A673 (cell line): ENCODE results near the gene ERC1. TPM values are rescaled to one million over a fixed set of nuclear protein-coding genes. Genes with fewer than 3 reads are reported as not detected.
A peak's percentile ranks its signal among the peaks of the same experiment; 100 is the strongest.

Source experiments
- BruUV-seq: library from RNA; stranded (reverse); fragments of 400-500 nt; replicated peaks from 2 replicates; lab custom pipeline; 2021; lab: Mats Ljungman, UMichigan
- CTCF ChIA-PET: fragments of 300-600 bp; sonication (Branson Sonifier 250); formaldehyde crosslinking; loops from one replicate; lab custom pipeline; 2022; ENCODE audit warnings: antibody characterized with exemption; lab: Charles Lee
- POLR2A ChIA-PET: fragments of 300-600 bp; sonication (Branson Sonifier 250); formaldehyde crosslinking; loops from one replicate; lab custom pipeline; 2022; ENCODE audit warnings: antibody characterized with exemption; ENCODE audit not compliant: low non-redundant PET; lab: Charles Lee
- DNase-seq: peaks from one replicate; pipeline ENCODE4 v3.0.0-alpha.2; 2015; ENCODE audit warnings: low spot score
- H3K27ac ChIP-seq: fragments of 200-600 bp; sonication (generic); 2 replicates; pipeline ENCODE4 v1.5.1; 2016; ENCODE audit warnings: mixed run types, low read depth, mild to moderate bottlenecking, mixed read lengths, antibody characterized with exemption, low read length; ENCODE audit not compliant: poor library complexity, severe bottlenecking
- H3K27me3 ChIP-seq: fragments of 200-600 bp; sonication (generic); replicated peaks from 2 replicates; pipeline ENCODE4 v1.6.1; 2017; ENCODE audit warnings: mixed run types, low read depth, mild to moderate bottlenecking, mixed read lengths, antibody characterized with exemption, low read length; ENCODE audit not compliant: insufficient read depth, poor library complexity
- H3K36me3 ChIP-seq: fragments of 200-600 bp; sonication (generic); 2 replicates; pipeline ENCODE4 v1.6.1; 2016; ENCODE audit warnings: mixed run types, mild to moderate bottlenecking, mixed read lengths, antibody characterized with exemption, low read length; ENCODE audit not compliant: insufficient read depth, poor library complexity, severe bottlenecking
- H3K4me1 ChIP-seq: fragments of 200-600 bp; sonication (generic); 2 replicates; pipeline ENCODE4 v1.6.1; 2017; ENCODE audit warnings: mixed run types, mild to moderate bottlenecking, mixed read lengths, antibody characterized with exemption, low read length; ENCODE audit not compliant: insufficient read depth, poor library complexity, severe bottlenecking
- H3K4me3 ChIP-seq: fragments of 200-600 bp; sonication (generic); 2 replicates; pipeline ENCODE4 v1.5.1; 2016; ENCODE audit warnings: low read depth, mixed run types, mild to moderate bottlenecking, mixed read lengths, low read length; ENCODE audit not compliant: poor library complexity, severe bottlenecking
- H3K9me3 ChIP-seq: fragments of 200-600 bp; sonication (generic); 2 replicates; pipeline ENCODE4 v1.6.1; 2016; ENCODE audit warnings: mixed run types, low read depth, mild to moderate bottlenecking, mixed read lengths, antibody characterized with exemption, low read length; ENCODE audit not compliant: poor library complexity, severe bottlenecking
- CTCF ChIP-seq: fragments of 300-800, 200-600 bp; sonication (generic); conservative IDR thresholded peaks from 2 replicates; pipeline ENCODE4 v1.5.1; 2017; ENCODE audit warnings: low read depth, mild to moderate bottlenecking, antibody characterized with exemption, low read length, moderate library complexity, mixed read lengths
- EZH2 ChIP-seq: fragments of 200-600 bp; sonication (generic); IDR thresholded peaks from 2 replicates; pipeline ENCODE4 v1.6.1; 2017; ENCODE audit warnings: borderline replicate concordance, low read depth, mild to moderate bottlenecking, mixed read lengths, antibody characterized with exemption, low read length; ENCODE audit not compliant: poor library complexity, severe bottlenecking
- intact Hi-C: fragments of 100-400 bp; cut with micrococcal nuclease; formaldehyde crosslinking; loops from one replicate; pipeline ENCODE4 v1.10.0; 2022; ENCODE audit not compliant: unreplicated experiment
- total RNA-seq: library from RNA; stranded (reverse); gene quantifications from 2 replicates; pipeline ENCODE4 v1.2.3, GENCODE V29; 2021

Gene ERC1
- total RNA-seq, 1 experiment from 2014 or later: 60.7 TPM

- Histone ChIP-seq H3K36me3 (no peaks in the 10 kb centered on the region), H3K4me1 (no peaks in the 10 kb centered on the region), H3K27ac (no peak overlapping the region), H3K4me3 (no peak overlapping the region), H3K27me3 (no peaks in the 10 kb centered on the region), H3K9me3 (no peaks in the 10 kb centered on the region)
- ChIA-PET POLR2A (interaction anchor here (0.7 kb wide), 1 partner anchor 20 kb away, joined by 3 read pairs; no protein-coding TSS in a partner anchor), CTCF (no interaction called here)
- no TSS peak for BruUV-seq
- TF ChIP-seq CTCF (no peak), EZH2 (no peak)
- no peak for DNase-seq
- intact Hi-C loops: no loop called here
These were observed 14.4 kb upstream of the ERC1 start for GRCh38 chr12:976644-977043.

- BruUV-seq: no TSS peak
- CTCF ChIA-PET: no interaction called here
These were observed 13.9 kb upstream of the ERC1 start for GRCh38 chr12:977156-977555.

GRCh38 chr12:979349-979748 is 11.7 kb upstream of the ERC1 start:
- intact Hi-C loops: no loop called here
- no peaks in the 10 kb centered on the region for H3K4me1 ChIP-seq
- ChIA-PET POLR2A (no interaction called here), CTCF (no interaction called here)
- H3K27me3 ChIP-seq: no peaks in the 10 kb centered on the region
- H3K27ac ChIP-seq: no peak overlapping the region
- BruUV-seq: no TSS peak
- H3K9me3 ChIP-seq: no peaks in the 10 kb centered on the region
- no peaks in the 10 kb centered on the region for H3K36me3 ChIP-seq
- TF ChIP-seq CTCF (no peak), EZH2 (no peak)
- DNase-seq: no peak
- no peak overlapping the region for H3K4me3 ChIP-seq

More at GRCh38 chr12:977156-977555, 13.9 kb upstream of the ERC1 start:
- DNase-seq: no peak
- no peaks in the 10 kb centered on the region for H3K9me3 ChIP-seq
- no peaks in the 10 kb centered on the region for H3K27me3 ChIP-seq
- intact Hi-C loops: no loop called here
- no peaks in the 10 kb centered on the region for H3K36me3 ChIP-seq
- H3K4me3 ChIP-seq: no peak overlapping the region
- 0 out of 2 replicates have a peak, but pooled peaks have one; percentile 9 for TF ChIP-seq CTCF
- no peak for TF ChIP-seq EZH2
- POLR2A ChIA-PET: no interaction called here
- H3K27ac ChIP-seq: no peak overlapping the region
- no peaks in the 10 kb centered on the region for H3K4me1 ChIP-seq
